ENCODE measurements around the gene USP4.

DNA sequence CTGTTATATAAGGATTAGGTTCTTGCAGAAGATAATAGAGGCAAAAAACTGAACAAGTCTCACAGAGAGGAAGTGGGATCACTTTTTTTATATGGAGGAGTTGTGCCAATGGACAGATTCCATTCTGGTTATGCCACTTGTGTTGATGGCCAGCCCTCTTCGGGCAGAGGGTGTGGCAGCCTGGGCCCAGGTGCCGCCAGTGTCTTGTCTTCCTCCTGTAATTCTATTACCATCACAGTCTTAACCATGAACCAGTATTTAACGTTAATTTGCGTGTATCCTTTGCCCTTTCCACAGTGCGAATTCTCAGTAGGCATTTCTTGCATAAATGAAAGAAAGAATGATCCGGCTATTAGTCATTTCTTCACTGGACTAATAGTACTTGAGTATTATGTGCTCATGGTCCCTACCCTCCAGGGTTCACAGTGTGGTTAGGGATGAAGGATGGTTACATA, 7.0 kb upstream of the USP4 start:
- TF ChIP-seq, protein P1, sequence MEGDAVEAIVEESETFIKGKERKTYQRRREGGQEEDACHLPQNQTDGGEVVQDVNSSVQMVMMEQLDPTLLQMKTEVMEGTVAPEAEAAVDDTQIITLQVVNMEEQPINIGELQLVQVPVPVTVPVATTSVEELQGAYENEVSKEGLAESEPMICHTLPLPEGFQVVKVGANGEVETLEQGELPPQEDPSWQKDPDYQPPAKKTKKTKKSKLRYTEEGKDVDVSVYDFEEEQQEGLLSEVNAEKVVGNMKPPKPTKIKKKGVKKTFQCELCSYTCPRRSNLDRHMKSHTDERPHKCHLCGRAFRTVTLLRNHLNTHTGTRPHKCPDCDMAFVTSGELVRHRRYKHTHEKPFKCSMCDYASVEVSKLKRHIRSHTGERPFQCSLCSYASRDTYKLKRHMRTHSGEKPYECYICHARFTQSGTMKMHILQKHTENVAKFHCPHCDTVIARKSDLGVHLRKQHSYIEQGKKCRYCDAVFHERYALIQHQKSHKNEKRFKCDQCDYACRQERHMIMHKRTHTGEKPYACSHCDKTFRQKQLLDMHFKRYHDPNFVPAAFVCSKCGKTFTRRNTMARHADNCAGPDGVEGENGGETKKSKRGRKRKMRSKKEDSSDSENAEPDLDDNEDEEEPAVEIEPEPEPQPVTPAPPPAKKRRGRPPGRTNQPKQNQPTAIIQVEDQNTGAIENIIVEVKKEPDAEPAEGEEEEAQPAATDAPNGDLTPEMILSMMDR (IDR thresholded peaks at IDR 0.05): no peak
- no peak for TF ChIP-seq POLR2A (IDR thresholded peaks at IDR 0.05)
